K562 (cell line): Measurements from ENCODE around the gene TMED7. TPM values are rescaled to one million over a fixed set of nuclear protein-coding genes. Genes with fewer than 3 reads are reported as not detected.

Experiments
- polyA plus RNA-seq, 8 experiments: library from polyadenylated mRNA; depleted of rRNA in 4 of 8; stranded (reverse) in 5 of 8; unstranded in 3 of 8; fragments of >200 nt; fragmentation: Nextera tagmentation in 2 of 8; fragmentation: Illumina TruSeq in 1 of 8; extraction: Ambion mirVana in 2 of 8; extraction: Trizol in 1 of 8; gene quantifications; 2 replicates each; pipeline versions ENCODE4 v1.2.1 to v1.2.3, GENCODE V29; 2011 to 2014; ENCODE audit warnings: inconsistent platforms in 1 of 8, missing spikeins in 1 of 8
- total RNA-seq, 7 experiments: library from RNA; depleted of rRNA in 6 of 7; stranded (reverse); fragments of >200 nt in 6 of 7; fragmentation: Illumina TruSeq in 2 of 7; extraction: Trizol in 2 of 7; gene quantifications; 2 replicates each; pipeline versions ENCODE4 v1.2.1 to v1.2.3, GENCODE V29; 2011 to 2021; ENCODE audit warnings: low replicate concordance in 1 of 7

The TMED7 gene
- total and polyA plus RNA-seq, 9 of the 15 experiments (the other 6 are each of a cell fraction or from before 2014, with no cell fraction given): 15.9 to 93.4 (median 41.7) TPM

Other genes with a start within 250 kb of the TMED7 start
- 3.6 and 3.8 TPM in 2 replicates for gene FEM1C, start 81.3 kb downstream of the TMED7 start, total RNA-seq (2014; rRNA removed)
- gene FEM1C, start 81.3 kb downstream of the TMED7 start, total RNA-seq (2014; rRNA removed; fragmentation: Illumina TruSeq; extraction: Trizol): 4.3 and 5.2 TPM in 2 replicates
- gene FEM1C, start 81.3 kb downstream of the TMED7 start, total RNA-seq (2015; rRNA removed; fragmentation: Illumina TruSeq; extraction: Trizol): 5.0 TPM in 2 replicates
- gene FEM1C, start 81.3 kb downstream of the TMED7 start, total RNA-seq (2021): 5.1 and 6.0 TPM in 2 replicates
- gene FEM1C, start 81.3 kb downstream of the TMED7 start, polyA plus RNA-seq (2011; rRNA removed): 9.3 and 9.7 TPM in 2 replicates
- gene FEM1C, start 81.3 kb downstream of the TMED7 start, polyA plus RNA-seq (2014; fragmentation: Illumina TruSeq; extraction: Trizol): 4.7 and 5.1 TPM in 2 replicates
- 1 to 10 TPM; 1.4 to 3.9 TPM for gene FEM1C, start 81.3 kb downstream of the TMED7 start, polyA plus RNA-seq (2014; fragmentation: Nextera tagmentation; extraction: Ambion mirVana)
- gene FEM1C, start 81.3 kb downstream of the TMED7 start, polyA plus RNA-seq (2014; rRNA removed): 3.2 and 3.5 TPM in 2 replicates
- 0.41 and 0.69 TPM in 2 replicates for gene TICAM2, start 23.6 kb downstream of the TMED7 start, total RNA-seq (2014; rRNA removed)
- gene TICAM2, start 23.6 kb downstream of the TMED7 start, total RNA-seq (2014; rRNA removed; fragmentation: Illumina TruSeq; extraction: Trizol): 0.98 TPM in 1 of 2 replicates, not detected in the other
- 1.2 and 2.2 TPM in 2 replicates for gene TICAM2, start 23.6 kb downstream of the TMED7 start, total RNA-seq (2015; rRNA removed; fragmentation: Illumina TruSeq; extraction: Trizol)
- 1.7 and 2.1 TPM in 2 replicates for gene TICAM2, start 23.6 kb downstream of the TMED7 start, total RNA-seq (2021)
- gene TICAM2, start 23.6 kb downstream of the TMED7 start, polyA plus RNA-seq (2011; rRNA removed): 0.17 TPM in 1 of 2 replicates, not detected in the other
- 1.8 TPM in 1 of 2 replicates, not detected in the other for gene TICAM2, start 23.6 kb downstream of the TMED7 start, polyA plus RNA-seq (2014; fragmentation: Illumina TruSeq; extraction: Trizol)
- 1 to 10 TPM in 1 of 2 experiments, under 1 TPM in 1; 0.93 to 1.6 TPM for gene TICAM2, start 23.6 kb downstream of the TMED7 start, polyA plus RNA-seq (2014; fragmentation: Nextera tagmentation; extraction: Ambion mirVana)
- gene TICAM2, start 23.6 kb downstream of the TMED7 start, polyA plus RNA-seq (2014; rRNA removed): 0.15 and 0.38 TPM in 2 replicates
- not detected in 2 replicates for gene CDO1, start 190.6 kb upstream of the TMED7 start, total RNA-seq (2014; rRNA removed)
- gene CDO1, start 190.6 kb upstream of the TMED7 start, total RNA-seq (2014; rRNA removed; fragmentation: Illumina TruSeq; extraction: Trizol): not detected in 2 replicates
- gene CDO1, start 190.6 kb upstream of the TMED7 start, total RNA-seq (2015; rRNA removed; fragmentation: Illumina TruSeq; extraction: Trizol): not detected in 2 replicates
- gene CDO1, start 190.6 kb upstream of the TMED7 start, total RNA-seq (2021): 0.22 TPM in 1 of 2 replicates, not detected in the other
- gene CDO1, start 190.6 kb upstream of the TMED7 start, polyA plus RNA-seq (2011; rRNA removed): not detected in 2 replicates
- gene CDO1, start 190.6 kb upstream of the TMED7 start, polyA plus RNA-seq (2014; fragmentation: Illumina TruSeq; extraction: Trizol): not detected in 2 replicates
- not detected for gene CDO1, start 190.6 kb upstream of the TMED7 start, polyA plus RNA-seq (2014; fragmentation: Nextera tagmentation; extraction: Ambion mirVana)
- 0.16 TPM in 1 of 2 replicates, not detected in the other for gene CDO1, start 190.6 kb upstream of the TMED7 start, polyA plus RNA-seq (2014; rRNA removed)
- gene ATG12, start 215.5 kb upstream of the TMED7 start, total RNA-seq (2014; rRNA removed): 21.6 and 24.4 TPM in 2 replicates
- 67.9 and 75.5 TPM in 2 replicates for gene ATG12, start 215.5 kb upstream of the TMED7 start, total RNA-seq (2014; rRNA removed; fragmentation: Illumina TruSeq; extraction: Trizol)
- gene ATG12, start 215.5 kb upstream of the TMED7 start, total RNA-seq (2015; rRNA removed; fragmentation: Illumina TruSeq; extraction: Trizol): 46.8 and 57.5 TPM in 2 replicates
- gene ATG12, start 215.5 kb upstream of the TMED7 start, total RNA-seq (2021): 38.2 and 39.8 TPM in 2 replicates
- 111 and 132 TPM in 2 replicates for gene ATG12, start 215.5 kb upstream of the TMED7 start, polyA plus RNA-seq (2011; rRNA removed)
- 61.3 and 61.7 TPM in 2 replicates for gene ATG12, start 215.5 kb upstream of the TMED7 start, polyA plus RNA-seq (2014; fragmentation: Illumina TruSeq; extraction: Trizol)
- 100 to 1,000 TPM in 1 of 2 experiments, 10 to 100 TPM in 1; 99.6 to 114 TPM for gene ATG12, start 215.5 kb upstream of the TMED7 start, polyA plus RNA-seq (2014; fragmentation: Nextera tagmentation; extraction: Ambion mirVana)
- gene ATG12, start 215.5 kb upstream of the TMED7 start, polyA plus RNA-seq (2014; rRNA removed): 35.0 and 49.8 TPM in 2 replicates
- 48.5 and 50.2 TPM in 2 replicates for gene AP3S1, start 215.9 kb upstream of the TMED7 start, total RNA-seq (2014; rRNA removed)
- 106 and 112 TPM in 2 replicates for gene AP3S1, start 215.9 kb upstream of the TMED7 start, total RNA-seq (2014; rRNA removed; fragmentation: Illumina TruSeq; extraction: Trizol)
- 88.2 and 95.9 TPM in 2 replicates for gene AP3S1, start 215.9 kb upstream of the TMED7 start, total RNA-seq (2015; rRNA removed; fragmentation: Illumina TruSeq; extraction: Trizol)
- 67.3 and 72.1 TPM in 2 replicates for gene AP3S1, start 215.9 kb upstream of the TMED7 start, total RNA-seq (2021)
- gene AP3S1, start 215.9 kb upstream of the TMED7 start, polyA plus RNA-seq (2011; rRNA removed): 43.1 and 69.8 TPM in 2 replicates
- 84.1 and 101 TPM in 2 replicates for gene AP3S1, start 215.9 kb upstream of the TMED7 start, polyA plus RNA-seq (2014; fragmentation: Illumina TruSeq; extraction: Trizol)
- 10 to 100 TPM; 46.1 to 46.3 TPM for gene AP3S1, start 215.9 kb upstream of the TMED7 start, polyA plus RNA-seq (2014; fragmentation: Nextera tagmentation; extraction: Ambion mirVana)
- gene AP3S1, start 215.9 kb upstream of the TMED7 start, polyA plus RNA-seq (2014; rRNA removed): 67.1 and 86.1 TPM in 2 replicates